Renal pelvis (tissue), 4 donors: Measurements from ENCODE around the gene COL20A1. TPM values are rescaled to one million over a fixed set of nuclear protein-coding genes. Genes with fewer than 3 reads are reported as not detected.
"Not testable (repeated sequence)": the region's sequence is repeated elsewhere in the genome, so short reads cannot be mapped to it uniquely, and the experiment has no call there.

Experiments used
- DNase-seq: peaks from one replicate; pipeline ENCODE4 v3.0.0-alpha.2; 2013
- polyA plus RNA-seq, 3 donors: library from polyadenylated mRNA; unstranded; fragments of 120-200 nt; gene quantifications; one replicate each; pipeline ENCODE4 v1.2.1, GENCODE V29; 2013; ENCODE audit not compliant: insufficient read length in 3 of 3

COL20A1 gene
- polyA plus RNA-seq, 3 donors, result 0.95 to 1.2 (median 1.1) TPM

DNA sequence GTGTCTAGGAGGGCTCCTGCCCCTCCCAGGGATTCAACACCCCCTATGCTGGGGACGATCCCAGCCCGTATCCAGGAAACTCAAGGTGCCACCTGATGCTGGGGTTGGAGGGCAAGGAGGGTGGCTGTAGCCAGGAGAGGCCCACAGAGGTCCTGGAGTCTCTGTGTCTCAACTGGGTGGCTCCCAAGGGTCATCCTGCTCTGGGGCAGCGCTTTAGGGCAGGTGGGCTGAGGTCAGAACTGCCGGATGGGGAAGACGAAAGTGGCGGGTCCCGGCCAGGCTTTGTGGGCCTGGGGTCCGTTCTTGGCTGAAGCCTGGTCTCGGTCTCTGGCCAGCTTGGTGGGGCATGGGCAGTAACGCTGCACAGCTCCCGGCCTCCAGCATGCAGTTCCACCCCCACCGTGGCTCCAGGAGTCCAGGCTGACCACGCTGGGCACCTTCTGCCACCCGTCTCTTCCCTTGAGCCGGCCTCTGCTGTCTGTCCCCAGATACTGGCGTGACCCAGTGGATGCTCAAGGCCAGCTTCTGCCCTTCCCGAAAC, 2.8 kb upstream of the COL20A1 start:
- DNase-seq, result no peak

DNA sequence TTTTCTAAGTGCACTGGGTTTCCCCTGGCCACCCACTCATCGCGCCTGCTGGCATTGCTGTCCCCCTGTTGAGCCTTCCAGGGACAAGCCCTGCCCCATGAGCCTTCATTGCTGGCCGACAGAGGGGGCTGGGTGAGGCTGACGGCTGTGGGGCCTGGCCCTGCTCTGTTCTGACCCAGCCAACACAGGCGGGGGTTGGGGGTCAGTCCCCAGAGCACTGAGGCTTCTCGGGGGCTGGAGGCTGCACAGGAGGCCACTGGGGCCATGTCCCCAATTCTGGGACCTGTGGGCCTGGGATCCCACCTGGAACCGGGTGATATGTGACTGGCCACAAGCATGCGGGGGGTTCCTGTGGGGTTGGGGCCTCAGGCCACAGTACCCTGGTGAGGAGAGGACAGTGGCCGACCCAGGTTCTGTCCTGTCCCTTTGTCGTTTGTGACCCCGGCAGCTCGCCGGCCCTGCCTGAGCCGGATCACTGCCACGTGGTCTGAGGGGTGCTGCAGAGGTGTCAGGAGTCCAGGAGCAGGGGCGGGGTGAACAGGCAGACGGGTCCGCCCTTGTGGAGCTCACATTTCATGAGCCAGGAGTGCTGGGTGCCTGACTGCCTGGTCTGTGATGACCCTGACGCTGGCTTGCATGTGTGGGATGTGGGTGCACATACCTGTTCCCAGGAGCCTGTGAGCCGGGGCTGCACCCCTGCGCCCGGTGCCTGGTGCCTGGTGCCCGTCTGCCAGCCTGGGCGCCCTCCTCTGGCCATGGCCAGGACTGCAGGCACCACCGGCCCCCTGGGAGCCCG, 2.1 kb upstream of the COL20A1 start:
- no peak for DNase-seq

DNA sequence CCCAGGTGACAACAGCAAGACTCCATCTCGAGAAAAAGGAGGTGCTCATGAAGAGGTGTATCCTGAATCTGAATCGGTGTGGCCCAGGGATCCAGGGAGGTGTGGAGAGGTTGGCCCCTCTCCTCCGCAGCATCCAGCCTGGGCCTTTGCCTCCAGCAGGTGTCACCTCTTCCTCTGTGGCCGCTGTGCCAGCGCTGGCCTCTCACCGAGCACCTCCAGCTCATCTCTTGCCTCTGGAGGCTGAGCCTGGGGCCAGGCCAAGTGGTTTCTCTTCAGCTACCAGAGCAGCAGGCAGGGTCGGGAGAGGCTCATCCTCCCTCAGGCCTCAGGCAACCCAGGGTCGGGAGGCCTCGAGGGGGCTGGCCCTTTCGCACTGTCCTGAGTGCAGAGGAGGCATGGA, 1.2 kb upstream of the COL20A1 start:
- DNase-seq, result no peak

GRCh38 chr20:63292292-63292701, 689 bp upstream of the COL20A1 start:
- no peak for DNase-seq

DNA sequence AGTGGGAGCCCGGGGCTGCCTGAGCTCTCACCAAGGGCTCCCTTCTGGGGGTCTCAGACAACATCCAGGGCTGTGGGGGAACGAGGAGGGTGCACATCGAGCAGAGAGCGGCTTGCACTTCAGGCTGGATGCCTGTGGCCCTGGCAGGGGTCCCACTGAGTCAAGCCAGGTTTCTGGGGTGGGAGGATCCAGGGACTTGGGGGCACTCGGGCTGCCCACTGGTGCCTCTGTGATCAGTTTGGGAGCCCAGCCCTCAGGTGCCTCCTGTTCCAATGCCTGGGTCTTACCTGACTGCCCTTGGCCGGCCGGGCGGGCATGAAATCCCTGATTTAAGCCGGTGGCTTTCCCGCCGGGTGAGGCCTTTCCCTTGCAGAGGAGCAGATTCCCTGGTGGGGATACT, 470 bp downstream of the COL20A1 start:
- DNase-seq, result no peak

DNA sequence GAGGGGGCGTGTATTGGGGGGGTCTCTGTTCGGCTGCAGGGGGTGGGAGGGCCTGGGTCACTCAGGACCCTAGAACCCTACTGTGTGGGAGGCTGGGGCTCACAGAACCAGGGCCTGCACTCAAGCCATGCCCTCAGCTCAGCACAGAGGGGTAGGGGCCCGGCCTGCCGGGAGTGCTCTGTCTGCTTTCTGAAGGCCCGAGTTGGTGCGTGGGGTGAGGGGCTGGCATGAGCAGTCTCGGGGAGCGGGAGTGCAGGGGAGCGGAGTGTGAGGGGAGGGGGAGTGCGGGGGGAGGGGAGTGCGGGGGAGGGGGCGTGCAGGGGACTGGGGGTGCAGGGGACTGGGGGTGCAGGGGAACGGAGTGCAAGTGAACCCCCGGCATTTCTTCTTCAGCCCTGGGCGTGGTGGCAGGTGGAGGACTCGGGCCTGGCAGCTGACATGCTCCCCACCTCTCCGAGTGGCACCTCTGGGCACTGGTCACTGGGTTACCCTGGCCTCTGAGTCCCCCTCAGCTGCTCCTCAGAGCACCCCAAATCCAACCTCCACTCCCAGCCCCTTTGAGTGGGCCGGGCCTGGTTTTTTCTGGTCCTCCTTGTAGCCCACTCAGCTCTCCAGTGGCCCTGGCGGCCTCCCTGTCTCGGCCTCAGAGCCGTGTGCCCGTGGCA, 1.0 kb downstream of the COL20A1 start:
- no peak for DNase-seq

DNA sequence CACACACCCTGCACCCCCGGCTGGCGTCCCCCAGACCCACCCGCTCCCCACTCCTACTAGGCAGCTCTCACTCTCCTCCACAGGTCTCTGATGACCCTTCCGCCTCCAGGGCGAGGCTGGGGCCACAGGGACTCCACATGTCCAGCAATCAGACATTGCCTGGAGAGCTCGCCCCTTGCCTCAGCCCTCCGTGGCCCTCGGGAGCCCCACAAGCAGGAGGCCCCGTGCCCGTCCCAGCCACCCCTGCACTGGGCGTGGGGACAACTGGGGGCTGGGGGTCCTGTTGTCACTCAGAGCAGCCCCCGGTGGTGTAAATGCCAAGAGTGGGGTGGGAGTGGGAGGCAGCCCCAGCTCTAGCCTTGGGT, 1.5 kb downstream of the COL20A1 start:
- no peak for DNase-seq

- DNase-seq, result no peak
Measured at GRCh38 chr20:63295018-63295417, 2.0 kb downstream of the COL20A1 start.

DNA sequence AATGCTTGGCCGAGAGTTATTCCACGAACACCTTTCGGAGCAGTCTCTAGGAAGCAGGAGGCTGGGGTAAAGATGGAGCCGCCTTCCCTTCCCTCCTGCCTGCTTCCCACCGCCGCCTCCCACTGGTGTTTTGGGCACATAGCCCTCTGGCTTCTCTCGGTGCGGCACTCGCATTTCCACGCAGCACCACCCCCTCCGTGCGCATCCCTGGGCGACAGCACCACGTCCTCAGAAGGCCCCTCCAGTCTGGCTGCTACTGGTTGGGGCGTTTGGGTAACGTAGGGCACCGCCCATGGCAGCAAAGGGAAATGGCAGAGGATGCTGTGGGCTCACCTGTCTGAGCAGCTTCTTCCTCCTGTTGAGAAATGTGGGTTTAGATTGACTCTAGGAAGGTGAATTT, 2.4 kb downstream of the COL20A1 start:
- DNase-seq, result no peak

DNA sequence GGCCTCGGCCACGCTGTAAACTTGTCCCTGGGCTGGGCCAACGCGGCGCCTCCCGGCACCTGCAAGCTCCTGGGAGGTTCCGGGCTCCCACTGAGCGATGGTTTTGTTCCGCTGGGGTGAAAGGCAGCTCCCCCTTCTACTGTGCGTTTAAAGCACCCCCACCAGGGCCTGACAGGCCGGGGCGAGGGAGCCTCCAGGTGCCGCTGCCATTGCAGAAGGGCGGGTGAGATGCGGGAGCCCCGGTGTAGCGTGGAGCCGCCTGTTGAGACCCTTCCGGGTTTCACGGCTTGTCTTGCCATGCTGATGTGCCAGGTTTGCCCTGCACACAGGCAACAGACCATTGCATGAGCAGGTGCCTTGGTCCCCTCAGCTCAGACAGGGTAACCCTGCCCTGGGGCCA, 2.9 kb downstream of the COL20A1 start:
- DNase-seq, result no peak

- no peak for DNase-seq
Measured at GRCh38 chr20:63296531-63297299, 3.7 kb downstream of the COL20A1 start.

- DNase-seq, result no peak
Measured at GRCh38 chr20:63297371-63297781, 4.4 kb downstream of the COL20A1 start.

DNA sequence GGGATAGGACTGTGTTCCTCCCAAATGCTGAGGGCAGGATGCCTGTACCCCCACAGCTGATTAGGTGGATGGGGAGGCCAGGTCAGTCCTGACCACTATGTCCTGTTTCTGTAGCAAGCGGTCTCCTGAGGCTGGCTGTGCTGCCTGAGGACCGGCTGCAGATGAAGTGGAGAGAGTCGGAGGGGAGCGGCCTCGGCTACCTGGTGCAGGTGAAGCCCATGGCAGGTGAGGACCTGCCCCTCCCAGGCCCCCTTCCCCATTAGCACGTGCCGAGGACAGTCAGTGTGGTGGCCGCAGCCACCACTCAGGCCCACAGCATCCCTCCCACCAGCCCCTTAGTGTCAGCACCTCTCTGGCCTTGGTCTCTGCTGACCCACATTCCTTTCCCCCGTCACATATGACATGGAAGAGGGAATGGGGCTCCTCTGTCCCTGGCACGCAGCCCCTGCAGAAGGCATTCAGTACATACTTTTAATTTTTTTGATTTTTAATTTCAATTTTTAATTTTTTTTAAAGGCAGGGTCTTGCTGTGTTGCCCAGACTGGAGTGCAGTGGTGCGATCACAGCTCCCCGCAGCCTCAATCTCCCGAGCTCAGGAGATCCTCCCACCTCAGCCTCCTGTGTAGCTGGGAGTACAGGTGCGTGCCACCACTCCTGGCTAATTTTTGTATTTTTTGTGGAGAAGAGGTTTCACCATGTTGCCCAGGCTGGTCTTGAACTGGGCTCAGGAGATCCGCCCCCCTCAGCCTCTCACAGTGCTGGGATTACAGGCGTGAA, 5.0 kb downstream of the COL20A1 start:
- DNase-seq, result no peak

DNA sequence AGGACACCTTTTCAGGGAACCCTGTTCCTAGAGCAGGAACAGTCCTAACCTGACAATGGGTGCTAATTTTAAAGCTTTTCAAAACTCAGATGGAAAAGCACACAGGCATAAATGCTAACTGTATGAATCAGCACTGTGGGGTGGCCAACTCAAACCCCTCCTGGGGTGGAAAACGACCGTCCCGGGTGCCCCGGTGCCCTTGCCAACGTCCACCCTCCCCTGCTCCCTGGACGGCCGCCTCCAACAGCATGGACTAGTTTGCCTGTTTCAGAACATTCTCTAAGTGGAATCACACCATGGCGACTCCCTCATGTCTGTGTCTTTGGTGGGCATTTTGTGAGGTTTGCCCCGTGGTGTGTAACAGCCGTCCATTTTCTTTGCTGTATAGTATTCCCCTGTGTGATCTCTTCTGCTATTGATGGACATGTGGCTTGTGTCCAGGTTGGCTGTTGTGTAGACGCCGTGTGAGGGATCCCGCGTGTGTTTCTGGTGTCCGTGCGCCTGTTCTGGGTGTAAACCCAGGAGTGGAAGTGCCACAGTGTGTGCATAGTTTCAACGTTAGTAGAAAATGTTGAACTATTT, 5.8 kb downstream of the COL20A1 start:
- DNase-seq, result no peak

GRCh38 chr20:63301671-63302070, 8.7 kb downstream of the COL20A1 start:
- DNase-seq, result no peak

DNA sequence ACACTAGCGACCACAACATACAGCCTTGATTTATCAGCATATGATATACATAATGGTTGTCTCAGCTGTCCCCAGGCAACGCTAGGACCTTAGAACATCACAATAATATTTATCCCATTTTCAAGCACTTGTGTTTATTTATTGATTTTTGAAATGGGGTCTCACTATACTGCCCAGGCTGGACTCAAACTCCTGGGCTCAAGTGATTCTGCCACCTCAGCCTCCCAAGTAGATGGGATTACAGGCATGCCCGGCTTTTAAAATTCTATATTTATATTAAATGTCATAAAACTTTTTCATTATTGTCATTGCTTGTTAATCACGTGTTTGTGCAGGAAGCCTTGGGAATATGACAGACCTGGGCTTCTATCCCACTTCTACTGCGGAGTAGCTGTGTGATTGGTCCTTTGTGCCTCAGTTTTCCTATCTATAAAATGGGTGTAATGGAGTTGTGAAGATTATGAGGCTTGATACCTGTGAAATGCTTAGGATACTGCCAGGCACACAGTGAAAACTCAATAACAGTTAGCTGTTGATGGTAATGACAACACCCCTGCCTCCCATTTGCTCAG, 10.2 kb downstream of the COL20A1 start:
- no peak for DNase-seq

- DNase-seq, result no peak
Measured at GRCh38 chr20:63305393-63305792, 12.4 kb downstream of the COL20A1 start.

DNA sequence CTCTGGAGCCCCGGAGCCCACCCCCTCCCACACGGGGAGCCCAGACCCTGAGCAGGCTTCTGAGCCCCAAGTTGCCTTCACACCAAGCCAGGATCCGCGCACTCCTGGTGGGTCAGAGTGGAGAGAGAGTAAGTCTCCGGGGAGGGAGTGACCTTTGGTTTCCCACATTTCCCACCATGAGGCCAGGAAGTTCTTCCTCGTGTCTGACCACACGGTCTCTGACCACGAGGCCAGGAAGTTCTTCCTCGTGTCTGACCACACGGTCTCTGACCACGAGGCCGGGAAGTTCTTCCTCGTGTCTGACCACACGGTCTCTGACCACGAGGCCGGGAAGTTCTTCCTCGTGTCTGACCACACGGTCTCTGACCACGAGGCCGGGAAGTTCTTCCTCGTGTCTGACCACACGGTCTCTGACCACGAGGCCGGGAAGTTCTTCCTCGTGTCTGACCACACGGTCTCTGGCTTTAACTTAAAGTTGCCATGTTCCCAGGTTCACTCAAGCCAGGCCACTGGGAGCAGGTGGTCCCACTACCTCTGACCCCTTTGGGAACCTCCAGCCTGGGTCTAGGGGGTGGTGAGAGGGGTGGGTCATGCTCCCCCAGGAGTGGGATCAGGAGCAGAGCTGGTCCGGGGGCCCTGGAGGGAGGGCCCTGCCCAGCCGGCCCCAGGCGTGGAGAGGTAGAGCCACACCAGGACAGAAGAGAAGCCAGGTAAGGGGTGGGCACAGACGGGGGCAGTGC, 13.1 kb downstream of the COL20A1 start:
- DNase-seq, result not testable (repeated sequence)

DNA sequence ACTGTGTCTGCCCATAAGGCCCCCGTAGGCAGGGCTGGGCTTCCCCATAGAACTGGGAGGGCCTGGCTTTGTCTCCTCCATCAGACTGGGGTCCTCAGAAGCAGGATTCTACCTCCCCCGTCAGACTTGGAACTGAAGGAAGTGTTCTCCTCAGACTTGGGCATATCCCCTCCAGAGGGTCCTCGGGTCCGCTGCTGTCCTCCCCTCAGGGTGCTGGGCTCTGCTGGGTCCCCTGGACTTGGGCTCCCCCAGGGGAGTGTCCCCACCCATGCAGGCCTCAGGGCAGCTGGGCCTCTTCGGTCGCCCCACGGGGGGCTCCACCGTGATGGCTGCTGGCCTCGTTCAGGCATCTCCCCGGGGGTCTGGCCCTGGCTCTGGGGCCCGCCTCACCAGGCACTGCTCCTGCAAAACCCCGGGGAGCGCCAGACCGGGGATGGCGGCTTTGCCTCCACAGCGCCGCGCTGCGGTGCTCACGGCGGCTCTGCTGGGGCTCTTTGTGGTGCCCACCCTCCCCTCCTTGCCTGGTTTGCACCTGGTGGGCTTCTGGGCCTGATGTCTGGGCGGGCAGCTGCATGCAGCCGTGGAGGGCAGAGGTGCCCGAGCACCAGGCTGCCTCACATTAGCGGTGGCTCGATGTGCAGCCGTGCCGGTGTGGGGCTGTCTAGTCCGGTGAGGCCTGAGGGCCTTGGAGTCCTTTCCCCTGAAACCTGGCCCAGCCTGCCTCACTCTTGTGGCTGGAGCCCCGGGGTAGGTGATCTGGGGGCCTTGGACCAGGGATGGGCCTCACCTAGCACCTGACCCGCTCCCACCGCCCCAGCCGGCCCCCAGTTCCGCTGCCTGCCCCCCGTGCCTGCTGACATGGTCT, 13.9 kb downstream of the COL20A1 start:
- DNase-seq, result no peak
